Measurements from ENCODE around the gene NMUR2. TPM values are rescaled to one million over a fixed set of nuclear protein-coding genes. Genes with fewer than 3 reads are reported as not detected.

NMUR2 gene, protein sequence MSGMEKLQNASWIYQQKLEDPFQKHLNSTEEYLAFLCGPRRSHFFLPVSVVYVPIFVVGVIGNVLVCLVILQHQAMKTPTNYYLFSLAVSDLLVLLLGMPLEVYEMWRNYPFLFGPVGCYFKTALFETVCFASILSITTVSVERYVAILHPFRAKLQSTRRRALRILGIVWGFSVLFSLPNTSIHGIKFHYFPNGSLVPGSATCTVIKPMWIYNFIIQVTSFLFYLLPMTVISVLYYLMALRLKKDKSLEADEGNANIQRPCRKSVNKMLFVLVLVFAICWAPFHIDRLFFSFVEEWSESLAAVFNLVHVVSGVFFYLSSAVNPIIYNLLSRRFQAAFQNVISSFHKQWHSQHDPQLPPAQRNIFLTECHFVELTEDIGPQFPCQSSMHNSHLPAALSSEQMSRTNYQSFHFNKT
- total RNA-seq: not detected in 2 replicates

DNA sequence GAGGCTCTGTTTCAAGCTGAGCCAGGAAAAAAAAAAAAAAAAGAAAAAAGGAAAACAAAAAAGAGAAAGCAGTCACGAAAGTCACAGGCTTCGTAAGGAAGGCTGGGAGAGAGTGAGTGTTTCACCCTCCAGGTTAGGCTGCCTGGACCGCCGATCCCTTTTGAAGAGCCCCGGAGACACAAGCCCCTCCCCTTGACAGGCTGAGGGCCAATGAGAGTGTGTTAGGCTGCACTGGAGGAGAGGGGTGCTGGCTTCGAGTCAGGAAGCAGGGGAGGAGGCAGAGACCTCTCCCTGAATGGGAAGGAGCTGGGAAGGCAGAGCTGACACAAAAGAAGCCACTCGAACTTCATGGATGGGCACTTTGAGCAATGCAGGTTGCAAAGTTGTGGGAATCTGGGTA is at the start of gene NMUR2:
TSS of gene NMUR2 (minus strand) at position 135 of the 400 bp plus-strand sequence. CDS start 166 bp downstream, outside the sequence.

Measured in aortic smooth muscle cell (primary cell).